ENCODE results near the gene RPS21.
A peak's percentile ranks its signal among the peaks of the same experiment; 100 is the strongest.

GRCh38 chr20:62382306-62383198, 4.4 kb upstream of the RPS21 start:
- TF ChIP-seq CTCF (conservative IDR thresholded peaks at IDR 0.05; ENCODE audit: low read depth, low read length), result peak; percentile 92
- peak; percentile 93 for TF ChIP-seq RAD21 (IDR thresholded peaks at IDR 0.05; ENCODE audit: low read length)
- TF ChIP-seq POLR2A (IDR thresholded peaks at IDR 0.05; ENCODE audit: low read depth, low read length), result no peak
- peak; percentile 89 for TF ChIP-seq SMC3 (IDR thresholded peaks at IDR 0.05; ENCODE audit: low read depth, low read length)
- TF ChIP-seq RFX5 (IDR thresholded peaks at IDR 0.05; ENCODE audit: low read depth, low read length), result no peak
- TF ChIP-seq USF2 (IDR thresholded peaks at IDR 0.05; ENCODE audit: low read depth, low read length), result no peak
- no peak for TF ChIP-seq CEBPB (IDR thresholded peaks at IDR 0.05; ENCODE audit: low read depth, low read length)

Measured in IMR-90 (cell line).